Erythroblast (primary cell): ENCODE data around the gene C1QB.

Experiments used
- DNase-seq, 2 experiments: peaks; one replicate each; lab custom pipeline; 2025; lab: John Stamatoyannopoulos, UW
- GATA1 ChIP-seq: IDR thresholded peaks from 2 replicates; pipeline ENCODE4 v1.6.1; 2011; ENCODE audit warnings: low read depth, mild to moderate bottlenecking, control low read depth, low read length, moderate library complexity
- POLR2A ChIP-seq: IDR thresholded peaks from 2 replicates; pipeline ENCODE4 v1.6.1; 2011; ENCODE audit warnings: mild to moderate bottlenecking, low read length

C1QB gene, protein sequence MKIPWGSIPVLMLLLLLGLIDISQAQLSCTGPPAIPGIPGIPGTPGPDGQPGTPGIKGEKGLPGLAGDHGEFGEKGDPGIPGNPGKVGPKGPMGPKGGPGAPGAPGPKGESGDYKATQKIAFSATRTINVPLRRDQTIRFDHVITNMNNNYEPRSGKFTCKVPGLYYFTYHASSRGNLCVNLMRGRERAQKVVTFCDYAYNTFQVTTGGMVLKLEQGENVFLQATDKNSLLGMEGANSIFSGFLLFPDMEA

DNA sequence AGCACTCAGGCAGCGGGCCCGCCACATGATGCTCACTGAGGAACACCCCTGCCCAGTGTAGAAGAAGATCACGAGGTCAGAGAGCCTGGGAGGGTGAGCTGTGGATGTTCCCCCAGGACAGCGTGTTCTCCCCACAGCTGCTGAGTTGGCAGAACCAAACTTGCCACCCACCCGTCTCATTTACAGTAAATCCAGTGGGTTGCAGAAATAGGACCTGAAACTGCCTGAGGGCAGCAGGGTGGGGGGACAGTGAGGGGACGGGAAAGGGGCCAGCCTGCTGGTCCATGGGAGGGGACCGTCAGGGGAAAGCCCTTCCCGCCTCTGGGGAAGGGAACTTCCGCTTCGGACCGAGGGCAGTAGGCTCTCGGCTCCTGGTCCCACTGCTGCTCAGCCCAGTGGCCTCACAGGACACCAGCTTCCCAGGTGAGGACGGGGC lies at the start of gene C1QB:
Gene C1QB (plus strand): TSS at position 356 of the 436 bp plus-strand sequence. CDS start 6,227 bp downstream, outside the sequence.
- no peak for TF ChIP-seq GATA1
- TF ChIP-seq POLR2A: no peak
- no peak for DNase-seq

- TF ChIP-seq GATA1: no peak
- no peak for TF ChIP-seq POLR2A
- no peak for DNase-seq
These were observed 46.9 kb upstream of the C1QB start for GRCh38 chr1:22606161-22606560.

GRCh38 chr1:22607154-22607553 lies 45.9 kb upstream of the C1QB start:
- TF ChIP-seq POLR2A (no peak), GATA1 (no peak)
- DNase-seq: no peak

DNA sequence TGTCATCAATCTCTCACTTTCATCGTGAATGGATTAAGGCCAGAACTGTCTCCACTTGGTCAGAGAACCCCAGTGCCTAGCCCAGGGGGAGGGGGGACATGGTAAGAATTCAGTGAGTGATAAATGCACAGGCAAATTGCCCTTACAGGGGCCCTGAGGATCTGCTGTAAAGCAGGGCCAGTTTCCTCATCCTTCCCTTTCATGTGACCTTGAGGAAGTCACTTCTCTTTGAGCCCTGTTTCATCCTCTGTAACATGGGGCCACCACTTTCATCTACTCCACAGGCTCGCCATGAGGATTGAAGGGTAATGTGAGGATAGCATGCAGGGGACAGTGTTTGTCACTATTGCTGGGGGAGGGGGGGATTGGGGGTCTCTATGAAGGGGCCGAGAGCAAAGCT lies 44.7 kb upstream of the C1QB start:
- no peak for TF ChIP-seq POLR2A
- TF ChIP-seq GATA1: no peak
- DNase-seq: no peak

DNA sequence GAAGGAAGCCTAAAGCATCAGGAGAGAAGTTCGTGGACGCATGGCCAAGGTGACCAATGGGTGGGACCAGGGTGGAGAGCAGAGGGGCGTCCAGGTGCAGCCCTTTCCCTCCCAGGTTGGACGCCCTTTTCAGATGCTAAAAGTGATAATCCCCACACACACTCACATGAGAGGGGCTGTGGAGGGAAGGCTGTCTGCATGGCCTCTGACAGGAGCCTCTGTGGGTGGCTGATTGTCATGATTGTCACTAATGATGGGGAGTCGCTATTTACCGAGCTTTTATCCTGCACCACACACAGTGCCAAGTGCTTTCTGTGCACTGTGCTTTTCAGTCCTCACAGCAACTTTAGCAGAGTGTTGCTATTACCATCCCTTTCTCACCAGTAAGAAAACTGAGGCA lies 43.7 kb upstream of the C1QB start:
- TF ChIP-seq POLR2A (no peak), GATA1 (no peak)
- DNase-seq: no peak

GRCh38 chr1:22611530-22611947 lies 41.5 kb upstream of the C1QB start:
- DNase-seq: peak; percentile 31 to 43
- TF ChIP-seq GATA1 (no peak), POLR2A (no peak)

- no peak for DNase-seq
- TF ChIP-seq POLR2A: no peak
- no peak for TF ChIP-seq GATA1
These were observed 40.1 kb upstream of the C1QB start for GRCh38 chr1:22612671-22613571.

DNA sequence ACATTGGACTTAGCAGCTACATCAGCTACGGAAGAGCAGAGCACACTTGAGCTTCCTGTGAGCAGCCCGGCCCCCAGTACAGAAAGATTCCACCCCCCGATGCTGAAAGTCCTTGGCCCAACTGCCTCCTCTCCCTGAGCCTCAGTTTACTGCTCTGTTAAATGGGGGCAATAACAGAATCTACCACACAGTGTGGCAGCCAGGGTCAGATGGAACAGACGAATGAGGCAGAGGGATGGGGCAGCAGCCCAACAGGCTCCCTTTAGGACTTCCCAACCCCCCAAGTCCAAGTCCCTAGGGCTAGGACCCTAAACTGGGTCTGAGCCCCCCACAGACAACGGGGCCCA lies 39.5 kb upstream of the C1QB start:
- TF ChIP-seq POLR2A (no peak), GATA1 (no peak)
- no peak for DNase-seq

- TF ChIP-seq GATA1 (no peak), POLR2A (no peak)
- DNase-seq: no peak
These were observed 39.1 kb upstream of the C1QB start for GRCh38 chr1:22613951-22614350.

DNA sequence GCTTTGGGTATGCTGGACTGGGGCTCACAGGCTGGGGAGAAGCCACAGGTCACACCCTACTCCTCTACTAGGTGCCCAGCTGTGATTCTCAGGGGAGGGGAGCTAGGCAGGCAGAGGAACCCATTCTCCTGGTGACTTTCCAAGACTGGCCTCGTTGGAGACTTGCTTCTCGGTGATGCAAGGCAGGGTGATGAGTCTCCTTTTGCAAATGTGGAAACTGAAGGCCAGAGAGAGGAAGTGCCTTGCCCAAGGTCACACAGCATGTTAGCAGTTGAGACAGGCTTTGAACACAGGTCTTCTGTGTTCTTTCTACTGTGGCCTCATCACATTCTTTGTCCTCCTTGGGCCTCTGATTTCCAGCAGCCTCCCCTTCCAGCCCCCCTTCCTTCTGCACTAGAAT lies 37.1 kb upstream of the C1QB start:
- DNase-seq: no peak

DNA sequence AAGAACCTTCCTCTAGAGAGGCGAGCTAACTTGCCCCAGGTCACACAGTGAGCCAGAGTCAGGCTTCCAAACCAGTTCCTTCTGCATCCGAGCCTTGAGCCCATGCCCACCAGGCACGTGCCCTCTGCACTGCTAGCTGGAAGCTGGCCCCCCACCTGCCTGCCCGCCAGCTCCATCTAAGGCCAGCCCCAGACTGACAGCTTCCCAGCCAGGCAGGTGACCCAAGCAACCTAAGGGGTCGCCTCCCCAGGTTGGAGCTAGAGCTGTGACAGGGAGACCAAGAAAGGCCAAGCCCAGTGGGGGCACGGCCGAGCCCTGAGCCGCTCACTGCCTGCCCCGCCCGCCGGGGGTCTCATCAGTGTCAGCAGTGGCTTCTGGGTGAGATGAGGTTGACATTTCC lies 36.5 kb upstream of the C1QB start:
- DNase-seq: no peak
- TF ChIP-seq GATA1 (no peak), POLR2A (no peak)

More for the DNA sequence above, 37.1 kb upstream of the C1QB start:
- TF ChIP-seq GATA1: no peak
- no peak for TF ChIP-seq POLR2A

DNA sequence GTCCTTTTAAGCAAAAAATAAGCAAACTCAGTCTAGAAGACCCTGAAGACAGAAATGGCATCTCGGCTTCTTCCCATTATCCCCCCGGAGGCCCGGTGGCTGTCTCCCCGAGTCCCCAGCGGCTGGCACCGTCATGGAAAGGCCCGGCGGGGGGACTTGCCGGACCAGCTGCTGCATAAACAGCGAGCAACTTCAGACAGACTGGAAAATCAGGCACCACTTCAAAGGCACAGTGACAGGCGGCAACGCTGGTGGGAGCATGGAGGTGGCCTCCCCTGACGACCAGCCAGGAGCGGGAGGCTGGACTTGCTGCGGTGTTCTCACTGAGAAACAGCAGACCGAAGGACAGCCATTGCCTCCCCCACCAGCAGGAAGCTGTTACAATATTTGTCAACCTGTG lies 35.0 kb upstream of the C1QB start:
- no peak for DNase-seq
- no peak for TF ChIP-seq POLR2A
- TF ChIP-seq GATA1: no peak

DNA sequence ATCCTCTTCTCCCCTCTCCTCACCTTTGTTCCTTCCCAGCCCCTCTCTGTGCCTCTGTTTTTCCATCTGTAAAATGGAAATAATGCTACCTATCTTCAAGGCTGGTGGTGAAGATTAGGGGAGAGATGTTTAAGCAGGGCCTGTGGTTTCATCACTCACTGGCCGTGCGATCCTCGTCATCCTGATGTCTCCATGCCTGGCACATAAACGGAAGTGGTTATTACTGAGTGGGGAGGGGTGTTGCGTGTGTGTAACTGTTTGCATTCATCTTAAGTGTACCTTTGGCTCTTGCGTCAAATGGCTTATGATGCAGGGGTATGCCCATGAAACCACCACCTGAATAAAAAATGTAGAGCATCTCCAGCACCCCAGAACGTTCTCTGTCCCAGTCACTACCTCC lies 33.8 kb upstream of the C1QB start:
- DNase-seq: no peak
- TF ChIP-seq GATA1: no peak
- no peak for TF ChIP-seq POLR2A

DNA sequence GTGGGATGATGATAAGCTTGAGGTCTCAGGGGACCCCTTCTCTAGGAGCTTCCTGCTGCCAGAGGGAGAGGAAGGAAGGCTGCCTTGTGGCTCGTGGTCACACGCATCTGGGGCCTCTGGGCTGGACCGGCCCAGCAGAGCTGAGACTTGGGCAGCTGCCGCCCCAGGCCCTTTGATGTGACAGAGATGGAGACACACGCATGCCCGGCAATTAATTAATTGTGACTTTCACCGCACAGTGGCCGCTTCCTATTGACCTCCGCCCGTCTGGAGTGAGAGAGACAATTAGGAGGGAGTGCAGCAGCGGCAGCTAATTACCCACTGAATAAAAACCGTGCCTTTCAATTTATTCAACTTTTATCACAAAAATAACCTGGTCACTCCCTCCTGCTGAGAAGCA lies 33.2 kb upstream of the C1QB start:
- no peak for DNase-seq
- no peak for TF ChIP-seq POLR2A
